Tibial artery (tissue), 4 donors: Measurements from ENCODE around the gene NEURL2.

ENCODE experiments used
- DNase-seq, 2 donors: peaks; one replicate each; pipeline ENCODE4 v3.0.0-alpha.2; 2019
- H3K27ac ChIP-seq, 2 donors: fragments of 200-600 bp; sonication (generic) in 1 of 2; 1 replicate in 1 of 2; 2 replicates in 1 of 2; pipeline ENCODE4 v1.5.1; 2018 to 2019; ENCODE audit warnings: mild to moderate bottlenecking in 1 of 2
- H3K27me3 ChIP-seq, 2 donors: fragments of 200-600 bp; sonication (generic) in 1 of 2; one replicate each; pipeline versions ENCODE4 v1.5.1 to v1.6.0; 2016 to 2019
- H3K36me3 ChIP-seq, 3 donors: fragments of 200-600 bp; sonication (generic) in 2 of 3; one replicate each; pipeline ENCODE4 v1.5.1; 2016 to 2019; ENCODE audit warnings: mild to moderate bottlenecking in 2 of 3
- H3K4me1 ChIP-seq, 4 donors: fragments of 200-600 bp; sonication (generic) in 2 of 4; 1 replicate in 3 of 4; 2 replicates in 1 of 4; pipeline ENCODE4 v1.5.1; 2016 to 2019
- H3K4me3 ChIP-seq, 2 donors: fragments of 200-600 bp; sonication (generic) in 1 of 2; 1 replicate in 1 of 2; 2 replicates in 1 of 2; pipeline ENCODE4 v1.5.1; 2018 to 2019; ENCODE audit warnings: mild to moderate bottlenecking in 2 of 2
- H3K9me3 ChIP-seq, 3 donors: fragments of 200-600 bp; sonication (generic) in 1 of 3; one replicate each; pipeline ENCODE4 v1.5.1; 2016 to 2019
- intact Hi-C: fragments of 100-400 bp; cut with DNase I; formaldehyde crosslinking; loops from one replicate; pipeline ENCODE4 v1.15.0; 2023; ENCODE audit warnings: low total_unique reads
- TF ChIP-seq, protein P1 (sequence below), 2 experiments: fragments of 200-600 bp in 1 of 2; fragments of 450-650 bp in 1 of 2; IDR thresholded peaks; one replicate each; pipeline ENCODE4 v1.5.1; 2017 to 2019; ENCODE audit warnings: antibody characterized with exemption in 2 of 2, mild to moderate bottlenecking in 1 of 2, moderate library complexity in 1 of 2

Gene NEURL2

DNA sequence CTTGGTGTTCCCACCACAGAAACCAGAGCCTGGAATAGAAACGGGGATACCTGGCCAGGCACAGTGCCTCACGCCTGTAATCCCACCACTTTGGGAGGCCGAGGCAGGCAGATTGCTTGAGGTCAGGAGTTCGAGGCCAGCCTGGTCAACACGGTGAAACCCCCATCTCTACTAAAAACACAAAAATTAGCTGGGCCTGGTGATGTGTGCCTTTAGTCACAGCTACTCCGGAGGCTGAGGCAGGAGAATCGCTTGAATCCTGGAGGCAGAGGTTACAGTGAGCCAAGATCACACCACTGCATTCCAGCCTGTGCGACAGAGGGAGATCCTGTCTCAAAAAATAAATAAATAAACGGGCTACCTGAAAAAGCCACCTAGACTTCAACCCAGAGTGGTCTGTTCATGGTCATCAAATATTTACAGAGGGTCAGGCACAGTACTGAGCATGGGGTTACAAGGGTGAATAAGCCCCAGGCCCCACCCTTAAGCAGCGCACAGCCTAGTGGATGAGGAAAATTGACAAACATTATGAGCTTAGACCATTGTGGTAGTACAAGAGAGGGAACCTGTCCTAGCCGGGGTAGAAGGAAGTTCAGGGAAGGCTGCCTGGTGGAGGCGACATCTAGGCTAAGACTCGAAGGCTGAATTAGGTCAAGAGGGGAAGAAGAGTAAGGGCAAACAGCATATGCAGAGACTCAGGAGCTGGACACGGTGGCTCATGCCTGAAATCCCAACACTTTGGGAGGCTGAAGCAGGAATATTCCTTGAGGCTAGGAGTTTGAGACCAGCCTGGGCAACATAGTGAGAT, 36.3 kb upstream of the NEURL2 start:
- intact Hi-C loops = no loop called here
- no peaks in the 10 kb centered on the region for H3K27me3 ChIP-seq
- H3K9me3 ChIP-seq = no peaks in the 10 kb centered on the region
- no peak overlapping the region for H3K27ac ChIP-seq
- no peak for DNase-seq
- no peak overlapping the region for H3K4me3 ChIP-seq
- TF ChIP-seq, protein P1, sequence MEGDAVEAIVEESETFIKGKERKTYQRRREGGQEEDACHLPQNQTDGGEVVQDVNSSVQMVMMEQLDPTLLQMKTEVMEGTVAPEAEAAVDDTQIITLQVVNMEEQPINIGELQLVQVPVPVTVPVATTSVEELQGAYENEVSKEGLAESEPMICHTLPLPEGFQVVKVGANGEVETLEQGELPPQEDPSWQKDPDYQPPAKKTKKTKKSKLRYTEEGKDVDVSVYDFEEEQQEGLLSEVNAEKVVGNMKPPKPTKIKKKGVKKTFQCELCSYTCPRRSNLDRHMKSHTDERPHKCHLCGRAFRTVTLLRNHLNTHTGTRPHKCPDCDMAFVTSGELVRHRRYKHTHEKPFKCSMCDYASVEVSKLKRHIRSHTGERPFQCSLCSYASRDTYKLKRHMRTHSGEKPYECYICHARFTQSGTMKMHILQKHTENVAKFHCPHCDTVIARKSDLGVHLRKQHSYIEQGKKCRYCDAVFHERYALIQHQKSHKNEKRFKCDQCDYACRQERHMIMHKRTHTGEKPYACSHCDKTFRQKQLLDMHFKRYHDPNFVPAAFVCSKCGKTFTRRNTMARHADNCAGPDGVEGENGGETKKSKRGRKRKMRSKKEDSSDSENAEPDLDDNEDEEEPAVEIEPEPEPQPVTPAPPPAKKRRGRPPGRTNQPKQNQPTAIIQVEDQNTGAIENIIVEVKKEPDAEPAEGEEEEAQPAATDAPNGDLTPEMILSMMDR (IDR thresholded peaks at IDR 0.05) = no peak
- H3K36me3 ChIP-seq = no peaks in the 10 kb centered on the region
- H3K4me1 ChIP-seq = peaks cover 0 to 17% (median 9%) of the 10 kb centered on the region in 4 donors

DNA sequence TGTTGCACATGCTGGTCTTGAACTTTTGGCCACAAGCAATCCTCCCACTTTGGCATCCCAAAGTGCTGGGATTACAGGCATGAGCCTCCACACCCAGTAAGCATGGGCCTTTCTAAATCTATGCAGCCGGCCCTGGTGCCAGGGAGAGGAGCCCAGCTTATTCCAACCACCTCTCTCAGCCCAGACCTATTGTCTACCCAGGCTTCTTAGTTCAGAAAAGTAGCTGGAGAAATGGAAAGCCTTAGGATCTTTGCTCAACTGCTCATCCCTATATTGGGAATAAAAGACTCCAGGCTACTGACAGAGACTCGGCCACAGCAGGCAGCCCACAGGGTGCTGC, 35.7 kb upstream of the NEURL2 start:
- H3K4me3 ChIP-seq = no peak overlapping the region
- H3K36me3 ChIP-seq = no peaks in the 10 kb centered on the region
- H3K9me3 ChIP-seq = no peaks in the 10 kb centered on the region
- intact Hi-C loops = no loop called here
- no peak overlapping the region for H3K27ac ChIP-seq
- DNase-seq = no peak
- peaks cover 0 to 17% (median 9%) of the 10 kb centered on the region in 4 donors for H3K4me1 ChIP-seq
- peaks cover 0 to 1% of the 10 kb centered on the region in 2 donors for H3K27me3 ChIP-seq
- TF ChIP-seq, protein P1 (IDR thresholded peaks at IDR 0.05) = no peak

DNA sequence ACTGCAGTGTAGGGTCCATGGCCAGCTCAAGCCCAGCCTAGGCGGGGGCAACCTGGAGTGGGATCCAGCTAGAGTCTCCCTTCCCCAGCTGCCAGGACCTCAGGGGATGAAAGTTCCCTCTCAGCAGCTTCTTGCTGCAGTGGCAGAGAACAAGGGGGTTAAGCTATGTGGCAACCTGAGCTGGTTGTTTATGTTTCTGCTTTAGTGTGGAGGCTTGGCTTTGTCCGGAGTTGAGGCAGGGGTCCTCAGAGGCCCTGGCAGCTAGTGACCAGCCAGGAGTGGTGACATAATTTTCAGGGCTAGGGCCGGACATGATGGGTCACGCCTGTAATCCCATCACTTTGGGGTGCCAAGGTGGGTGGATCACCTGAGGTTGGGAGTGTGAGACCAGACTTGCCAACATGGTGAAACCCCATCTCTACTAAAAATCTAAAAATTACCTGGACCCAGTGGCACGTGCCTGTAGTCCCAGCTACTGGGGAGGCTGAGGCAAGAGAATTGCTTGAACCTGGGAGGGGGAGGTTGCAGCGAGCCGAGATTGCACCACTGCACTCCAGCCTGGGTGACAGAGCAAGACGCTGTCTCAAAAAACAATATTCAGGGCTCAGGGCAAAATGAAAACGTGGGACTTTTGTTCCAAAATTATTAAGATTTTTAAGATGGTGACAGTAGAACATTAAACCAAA, 35.0 kb upstream of the NEURL2 start:
- Histone ChIP-seq H3K4me1 (peaks cover 0 to 17% (median 9%) of the 10 kb centered on the region in 4 donors), H3K27ac (no peak overlapping the region), H3K9me3 (no peaks in the 10 kb centered on the region), H3K36me3 (no peaks in the 10 kb centered on the region), H3K27me3 (peaks cover 0 to 8% of the 10 kb centered on the region in 2 donors), H3K4me3 (no peak overlapping the region)
- no peak for DNase-seq
- TF ChIP-seq, protein P1 (IDR thresholded peaks at IDR 0.05) = no peak
- intact Hi-C loops = no loop called here

DNA sequence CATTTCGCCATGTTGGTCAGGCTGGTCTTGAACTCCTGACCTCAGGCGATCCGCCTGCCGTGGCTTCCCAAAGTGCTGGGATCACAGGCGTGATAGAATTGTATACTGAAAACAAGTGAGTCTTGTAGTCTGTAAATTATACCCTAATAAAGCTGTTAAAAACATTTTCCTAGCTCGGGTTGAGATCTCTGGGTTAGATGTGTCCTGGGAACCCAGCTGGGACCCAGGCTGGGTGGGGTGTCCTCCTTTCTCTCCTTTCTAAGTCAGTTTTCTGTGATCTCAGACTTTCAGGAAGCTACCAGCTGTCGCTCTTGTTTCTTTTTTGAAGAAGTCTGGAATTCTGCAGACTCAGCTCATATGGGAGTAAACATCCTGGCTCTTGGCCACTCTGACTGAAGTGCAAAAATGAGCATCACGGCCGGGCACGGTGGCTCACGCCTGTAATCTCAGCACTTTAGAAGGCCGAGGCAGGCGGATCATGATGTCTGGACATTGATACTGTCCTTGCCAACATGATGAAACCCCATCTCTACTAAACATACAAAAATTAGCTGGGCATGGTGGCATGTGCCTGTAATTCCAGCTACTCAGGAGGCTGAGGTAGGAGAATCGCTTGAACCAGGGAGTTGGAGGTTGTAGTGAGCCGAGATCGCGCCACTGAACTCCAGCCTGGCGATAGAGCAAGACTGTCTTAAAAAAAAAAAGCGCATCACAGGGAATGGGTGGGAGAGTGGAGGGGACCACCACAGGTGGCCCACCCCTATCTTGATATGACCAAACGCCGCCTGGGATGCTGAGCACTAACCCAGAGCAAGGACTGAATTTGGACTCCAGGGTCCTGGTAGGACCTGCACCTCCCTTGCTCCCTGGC, 33.6 kb upstream of the NEURL2 start:
- peak in 1 of 2 donors; percentile 62 for DNase-seq
- Histone ChIP-seq H3K27ac (peak overlapping the region; percentile 23 to 57), H3K4me3 (no peak overlapping the region), H3K27me3 (peaks cover 0 to 9% of the 10 kb centered on the region in 2 donors), H3K4me1 (peaks cover 0 to 25% (median 12%) of the 10 kb centered on the region in 4 donors), H3K36me3 (no peaks in the 10 kb centered on the region), H3K9me3 (no peaks in the 10 kb centered on the region)
- intact Hi-C loops = no loop called here
- TF ChIP-seq, protein P1 (IDR thresholded peaks at IDR 0.05) = no peak

DNA sequence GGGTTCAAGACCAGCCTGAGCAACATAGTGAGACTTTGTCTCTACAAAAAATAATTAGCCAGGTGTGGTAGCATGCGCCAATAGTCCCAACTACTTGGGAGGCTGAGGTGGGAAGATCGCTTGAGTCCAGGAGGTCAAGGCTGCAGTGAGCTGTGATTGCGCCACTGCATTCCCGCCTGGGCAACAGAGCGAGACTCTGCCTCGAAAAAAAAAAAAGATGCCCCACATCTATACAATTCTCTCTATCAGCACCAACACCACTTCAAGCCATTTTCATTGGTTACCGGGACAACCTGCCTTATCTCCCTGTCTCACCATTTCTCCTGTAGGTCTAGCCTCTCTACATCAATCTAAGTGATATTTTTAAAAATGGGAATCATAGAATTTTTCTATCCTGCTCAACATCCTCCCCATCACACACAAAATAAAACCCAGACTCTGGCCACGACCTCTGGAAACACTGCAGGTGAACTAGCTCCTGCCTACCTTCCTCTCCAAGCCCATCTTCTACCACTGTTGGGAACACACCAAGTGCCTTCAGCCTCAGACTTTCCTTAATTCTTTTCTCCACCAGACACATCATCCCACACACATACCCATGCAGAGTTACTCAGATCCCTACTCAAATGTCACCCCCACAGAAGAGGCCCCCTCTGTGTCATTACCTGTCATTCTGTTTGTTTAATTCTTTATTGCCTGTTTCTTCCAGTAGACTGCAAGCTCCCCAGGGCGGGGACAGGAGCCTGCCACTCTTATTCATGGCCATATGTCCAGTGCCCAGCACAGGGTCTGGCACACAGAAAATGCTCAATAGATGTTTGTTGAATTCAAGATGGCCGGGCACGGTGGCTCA, 30.6 kb upstream of the NEURL2 start:
- no peak overlapping the region for H3K4me3 ChIP-seq
- DNase-seq = no peak
- TF ChIP-seq, protein P1 (IDR thresholded peaks at IDR 0.05) = no peak
- intact Hi-C loops = no loop called here
- H3K27me3 ChIP-seq = peaks cover 0 to 12% of the 10 kb centered on the region in 2 donors
- H3K27ac ChIP-seq = no peak overlapping the region
- peaks cover 0 to 45% (median 14%) of the 10 kb centered on the region in 4 donors for H3K4me1 ChIP-seq
- no peaks in the 10 kb centered on the region for H3K36me3 ChIP-seq
- no peaks in the 10 kb centered on the region for H3K9me3 ChIP-seq
